Body of pancreas (tissue), 4 donors: ENCODE measurements around the gene LTB.
"Not testable (repeated sequence)": the region's sequence is repeated elsewhere in the genome, so short reads cannot be mapped to it uniquely, and the experiment has no call there.

Experiments
- POLR2A ChIP-seq, 3 donors: fragments of 450-650 bp; IDR thresholded peaks; one replicate each; pipeline ENCODE4 v1.6.1; 2016; ENCODE audit warnings: antibody characterized with exemption in 3 of 3, mild to moderate bottlenecking in 2 of 3
- TF ChIP-seq, protein P1 (sequence below), 7 experiments: fragments of 450-650 bp in 4 of 7; fragments of 200-600 bp in 3 of 7; sonication (generic) in 3 of 7; IDR thresholded peaks; one replicate each; pipeline ENCODE4 v1.5.1; 2016 to 2019; ENCODE audit warnings: antibody characterized with exemption in 7 of 7

DNA sequence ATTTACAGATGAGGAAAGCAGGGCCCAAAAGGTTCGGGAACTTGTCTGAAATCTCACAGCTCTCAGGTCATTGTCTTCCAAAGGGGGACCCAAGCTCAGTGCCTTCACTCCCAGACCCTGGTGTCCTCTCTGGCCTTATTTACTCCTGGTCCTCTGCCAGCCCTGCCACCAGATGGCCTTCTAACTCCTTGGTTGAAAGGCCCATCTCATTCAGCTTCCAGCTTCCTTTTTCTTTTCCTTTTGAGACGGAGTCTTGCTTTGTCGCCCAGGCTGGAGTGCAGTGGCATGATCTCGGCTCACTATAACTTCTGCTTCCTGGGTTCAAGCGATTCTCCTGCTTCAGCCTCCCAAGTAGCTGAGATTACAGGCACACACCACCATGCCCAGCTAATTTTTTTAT, 30.9 kb downstream of the LTB start:
- TF ChIP-seq, protein P1, sequence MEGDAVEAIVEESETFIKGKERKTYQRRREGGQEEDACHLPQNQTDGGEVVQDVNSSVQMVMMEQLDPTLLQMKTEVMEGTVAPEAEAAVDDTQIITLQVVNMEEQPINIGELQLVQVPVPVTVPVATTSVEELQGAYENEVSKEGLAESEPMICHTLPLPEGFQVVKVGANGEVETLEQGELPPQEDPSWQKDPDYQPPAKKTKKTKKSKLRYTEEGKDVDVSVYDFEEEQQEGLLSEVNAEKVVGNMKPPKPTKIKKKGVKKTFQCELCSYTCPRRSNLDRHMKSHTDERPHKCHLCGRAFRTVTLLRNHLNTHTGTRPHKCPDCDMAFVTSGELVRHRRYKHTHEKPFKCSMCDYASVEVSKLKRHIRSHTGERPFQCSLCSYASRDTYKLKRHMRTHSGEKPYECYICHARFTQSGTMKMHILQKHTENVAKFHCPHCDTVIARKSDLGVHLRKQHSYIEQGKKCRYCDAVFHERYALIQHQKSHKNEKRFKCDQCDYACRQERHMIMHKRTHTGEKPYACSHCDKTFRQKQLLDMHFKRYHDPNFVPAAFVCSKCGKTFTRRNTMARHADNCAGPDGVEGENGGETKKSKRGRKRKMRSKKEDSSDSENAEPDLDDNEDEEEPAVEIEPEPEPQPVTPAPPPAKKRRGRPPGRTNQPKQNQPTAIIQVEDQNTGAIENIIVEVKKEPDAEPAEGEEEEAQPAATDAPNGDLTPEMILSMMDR (IDR thresholded peaks at IDR 0.05), result peak in 4 of 7 experiments; percentile 15 to 53 (median 36)
- not testable (repeated sequence) for TF ChIP-seq POLR2A (IDR thresholded peaks at IDR 0.05)
